ENCODE measurements around the gene OR52E8.
A peak's percentile ranks its signal among the peaks of the same experiment; 100 is the strongest.

Gene OR52E8

DNA sequence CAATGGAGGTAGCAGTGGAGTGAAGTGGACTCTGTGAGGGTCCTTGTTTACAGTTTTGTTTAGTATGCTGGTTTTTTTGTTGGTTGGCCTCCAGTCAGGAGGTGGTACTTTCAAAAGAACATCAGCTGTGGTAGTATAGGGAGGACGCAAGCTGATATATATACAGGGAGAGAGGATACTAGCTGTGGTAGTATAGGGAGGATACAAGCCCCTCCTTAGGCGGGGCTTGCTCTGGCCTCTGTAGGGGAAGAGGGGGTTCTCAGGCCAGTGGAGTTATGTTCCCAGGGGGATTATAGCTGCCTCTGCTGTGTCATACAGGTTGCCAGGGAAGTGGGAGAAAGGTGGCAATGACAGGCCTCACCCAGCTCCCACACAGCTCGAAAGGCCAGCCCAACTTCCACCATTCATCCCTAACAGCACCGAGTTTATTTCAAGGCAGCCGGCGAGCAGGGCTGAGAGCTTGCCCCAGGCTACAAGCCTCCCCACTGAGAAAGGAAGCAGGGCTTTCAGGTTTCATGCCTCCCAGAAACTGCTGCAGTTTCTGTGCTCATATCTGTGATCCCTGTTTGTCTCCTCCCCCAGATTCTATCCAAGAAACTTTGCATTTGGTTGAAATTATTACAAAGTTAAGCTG, 26.2 kb downstream of the OR52E8 start:
- H3K9me3 ChIP-seq: no peaks in the 10 kb centered on the region
- H3K4me1 ChIP-seq (ENCODE audit: control insufficient read depth in 1 of 2, insufficient read depth in 1 of 2, low read depth in 1 of 2, low read length in 1 of 2): no peaks in the 10 kb centered on the region
- H3K27ac ChIP-seq: no peak overlapping the region
- H3K4me3 ChIP-seq (ENCODE audit: low read depth in 1 of 2, low read length in 1 of 2): no peak overlapping the region
- no peaks in the 10 kb centered on the region for H3K36me3 ChIP-seq
- TF ChIP-seq, protein P1, sequence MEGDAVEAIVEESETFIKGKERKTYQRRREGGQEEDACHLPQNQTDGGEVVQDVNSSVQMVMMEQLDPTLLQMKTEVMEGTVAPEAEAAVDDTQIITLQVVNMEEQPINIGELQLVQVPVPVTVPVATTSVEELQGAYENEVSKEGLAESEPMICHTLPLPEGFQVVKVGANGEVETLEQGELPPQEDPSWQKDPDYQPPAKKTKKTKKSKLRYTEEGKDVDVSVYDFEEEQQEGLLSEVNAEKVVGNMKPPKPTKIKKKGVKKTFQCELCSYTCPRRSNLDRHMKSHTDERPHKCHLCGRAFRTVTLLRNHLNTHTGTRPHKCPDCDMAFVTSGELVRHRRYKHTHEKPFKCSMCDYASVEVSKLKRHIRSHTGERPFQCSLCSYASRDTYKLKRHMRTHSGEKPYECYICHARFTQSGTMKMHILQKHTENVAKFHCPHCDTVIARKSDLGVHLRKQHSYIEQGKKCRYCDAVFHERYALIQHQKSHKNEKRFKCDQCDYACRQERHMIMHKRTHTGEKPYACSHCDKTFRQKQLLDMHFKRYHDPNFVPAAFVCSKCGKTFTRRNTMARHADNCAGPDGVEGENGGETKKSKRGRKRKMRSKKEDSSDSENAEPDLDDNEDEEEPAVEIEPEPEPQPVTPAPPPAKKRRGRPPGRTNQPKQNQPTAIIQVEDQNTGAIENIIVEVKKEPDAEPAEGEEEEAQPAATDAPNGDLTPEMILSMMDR (IDR thresholded peaks at IDR 0.05): no peak
- no peaks in the 10 kb centered on the region for H3K27me3 ChIP-seq

DNA sequence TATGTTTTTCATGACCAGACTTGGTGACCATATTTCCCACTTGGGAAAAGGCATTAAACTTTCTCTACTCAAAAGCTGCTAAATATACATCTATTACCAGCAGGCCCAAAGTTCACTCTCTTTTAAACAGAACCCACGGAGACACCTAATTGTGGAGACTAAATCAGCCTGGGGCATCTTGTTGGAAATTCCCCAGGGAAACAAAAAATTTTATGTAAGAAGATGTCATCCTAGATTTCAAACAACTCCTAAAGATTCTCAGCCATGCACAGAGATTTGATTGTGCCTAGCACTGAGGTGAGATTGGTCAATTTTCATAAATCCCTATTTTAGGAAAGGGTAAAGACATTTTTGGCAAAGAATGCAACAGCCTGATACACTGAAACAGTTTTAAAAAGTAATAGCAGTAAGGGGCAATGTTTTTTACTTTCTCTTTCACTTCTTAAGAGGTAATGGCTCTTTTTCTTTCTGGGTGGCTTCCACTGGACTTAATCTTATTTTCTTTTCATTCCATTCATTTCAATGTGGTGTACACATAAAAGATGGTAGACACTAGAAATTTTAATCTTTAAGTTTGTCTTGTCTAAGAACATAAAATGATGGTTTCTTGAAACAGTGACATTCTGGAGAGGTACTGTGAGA, 39.1 kb downstream of the OR52E8 start:
- Histone ChIP-seq H3K4me3 (ENCODE audit: low read depth in 1 of 2, low read length in 1 of 2) (no peak overlapping the region), H3K27me3 (no peaks in the 10 kb centered on the region), H3K9me3 (no peaks in the 10 kb centered on the region), H3K4me1 (ENCODE audit: control insufficient read depth in 1 of 2, insufficient read depth in 1 of 2, low read depth in 1 of 2, low read length in 1 of 2) (peaks cover 32 to 36% of the 10 kb centered on the region in 2 experiments), H3K36me3 (no peaks in the 10 kb centered on the region), H3K27ac (peak overlapping the region; percentile 30)
- TF ChIP-seq, protein P1 (IDR thresholded peaks at IDR 0.05): no peak

DNA sequence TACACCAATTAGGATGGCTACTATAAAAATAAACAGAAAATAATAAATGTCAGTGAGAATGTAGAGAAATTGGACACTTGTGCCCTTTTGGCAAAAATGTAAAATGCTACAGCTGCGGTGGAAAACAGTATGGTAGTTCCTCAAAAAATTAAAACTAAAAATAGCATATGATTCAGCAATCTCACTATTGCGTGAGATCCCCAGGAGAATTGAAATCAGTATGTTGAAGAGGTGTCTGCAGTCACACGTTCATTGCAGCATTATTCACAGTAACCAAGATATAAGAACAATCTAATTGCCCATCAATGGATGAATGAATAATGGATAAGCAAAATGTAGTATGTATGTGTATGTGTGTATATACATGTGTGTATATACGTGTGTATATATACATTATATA, 42.0 kb downstream of the OR52E8 start:
- no peaks in the 10 kb centered on the region for H3K36me3 ChIP-seq
- H3K27ac ChIP-seq: peak overlapping the region; percentile 72
- H3K4me3 ChIP-seq (ENCODE audit: low read depth in 1 of 2, low read length in 1 of 2): peak overlapping the region in 1 of 2 experiments; percentile 28
- H3K4me1 ChIP-seq (ENCODE audit: control insufficient read depth in 1 of 2, insufficient read depth in 1 of 2, low read depth in 1 of 2, low read length in 1 of 2): peaks cover 34 to 38% of the 10 kb centered on the region in 2 experiments
- no peaks in the 10 kb centered on the region for H3K27me3 ChIP-seq
- H3K9me3 ChIP-seq: no peaks in the 10 kb centered on the region
- TF ChIP-seq, protein P1 (IDR thresholded peaks at IDR 0.05): no peak

DNA sequence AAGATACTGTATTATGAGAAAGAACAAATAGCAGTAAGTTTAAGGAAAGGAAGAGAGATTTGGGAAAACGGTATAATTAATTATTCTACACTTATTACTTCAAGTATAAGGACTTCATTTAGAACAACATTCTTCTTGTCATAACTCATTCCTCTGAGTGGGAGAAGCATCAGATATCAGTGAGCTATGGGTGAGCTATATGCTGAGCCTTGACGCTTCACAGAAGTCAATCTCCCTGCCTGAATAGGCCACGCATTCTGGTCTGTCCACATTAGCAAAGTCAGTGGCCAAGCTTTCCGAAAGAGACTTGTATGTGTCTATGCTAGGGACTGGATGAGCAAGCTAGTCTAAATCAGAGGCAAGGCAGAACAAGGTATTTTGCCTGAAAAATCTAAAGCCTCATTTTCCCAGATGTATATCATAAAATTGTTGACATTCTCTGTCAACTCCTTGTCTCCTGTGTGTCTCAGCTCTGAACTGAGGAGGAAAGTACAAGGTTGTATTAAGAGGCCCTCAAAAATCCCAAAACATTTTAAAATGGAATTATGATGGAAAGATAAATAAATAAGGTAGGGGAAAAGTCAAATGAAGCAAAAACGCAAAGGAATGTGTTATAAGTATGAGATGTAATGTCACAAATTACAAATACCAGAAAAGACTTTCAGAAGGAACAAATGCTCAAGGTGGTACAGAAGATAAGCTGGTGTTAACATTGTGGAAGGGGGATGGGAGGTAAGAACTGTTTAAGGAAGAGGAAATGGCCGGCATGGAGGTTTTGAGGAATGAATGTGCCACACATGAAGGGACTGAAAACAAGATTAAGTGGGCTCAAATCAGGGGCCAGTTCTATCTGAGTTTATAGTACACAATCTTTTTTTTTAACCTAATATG, 47.3 kb downstream of the OR52E8 start:
- H3K36me3 ChIP-seq: no peaks in the 10 kb centered on the region
- H3K27me3 ChIP-seq: no peaks in the 10 kb centered on the region
- H3K4me3 ChIP-seq (ENCODE audit: low read depth in 1 of 2, low read length in 1 of 2): no peak overlapping the region
- no peak overlapping the region for H3K27ac ChIP-seq
- H3K9me3 ChIP-seq: no peaks in the 10 kb centered on the region
- TF ChIP-seq, protein P1 (IDR thresholded peaks at IDR 0.05): no peak
- peaks cover 28 to 35% of the 10 kb centered on the region in 2 experiments for H3K4me1 ChIP-seq (ENCODE audit: control insufficient read depth in 1 of 2, insufficient read depth in 1 of 2, low read depth in 1 of 2, low read length in 1 of 2)

DNA sequence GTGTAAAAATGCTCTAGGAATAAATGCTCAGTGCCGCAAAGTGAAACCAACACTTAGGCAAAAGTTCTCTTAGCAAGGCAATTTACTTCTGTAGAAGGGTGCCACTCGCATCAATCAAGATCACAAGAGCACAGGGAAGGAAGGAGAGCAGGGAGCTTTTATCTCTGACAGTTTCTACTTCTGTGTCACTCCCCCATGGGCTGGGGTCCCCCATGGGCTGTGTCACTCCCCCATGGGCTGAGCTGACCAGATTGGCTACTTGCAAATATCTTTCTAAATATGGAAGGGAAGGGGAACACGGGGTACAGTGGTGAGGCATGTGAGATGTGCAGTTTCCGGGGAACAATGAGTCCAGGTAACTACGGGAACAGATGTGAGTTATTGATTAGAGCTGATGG, 48.4 kb downstream of the OR52E8 start:
- TF ChIP-seq, protein P1 (IDR thresholded peaks at IDR 0.05): no peak
- H3K36me3 ChIP-seq: no peaks in the 10 kb centered on the region
- peak overlapping the region; percentile 29 for H3K27ac ChIP-seq
- H3K4me1 ChIP-seq (ENCODE audit: control insufficient read depth in 1 of 2, insufficient read depth in 1 of 2, low read depth in 1 of 2, low read length in 1 of 2): peaks cover 19 to 25% of the 10 kb centered on the region in 2 experiments
- no peaks in the 10 kb centered on the region for H3K9me3 ChIP-seq
- no peaks in the 10 kb centered on the region for H3K27me3 ChIP-seq
- peak overlapping the region; percentile 53 to 63 for H3K4me3 ChIP-seq (ENCODE audit: low read depth in 1 of 2, low read length in 1 of 2)
